ENCODE results near the gene PRMT9. TPM values are rescaled to one million over a fixed set of nuclear protein-coding genes. Genes with fewer than 3 reads are reported as not detected.

The PRMT9 gene
- total and polyA plus RNA-seq, 2 of the 4 experiments (the other 2 are of a cell fraction): 5.0 to 14.2 TPM

GRCh38 chr4:147724468-147725201, 40.7 kb upstream of the PRMT9 start (continued):
- no peak for TF ChIP-seq RFX5 (IDR thresholded peaks at IDR 0.05; ENCODE audit: low read depth, low read length)
- TF ChIP-seq FOS (IDR thresholded peaks at IDR 0.05; ENCODE audit: low read depth, low read length): no peak

GRCh38 chr4:147723326-147723725, 39.4 kb upstream of the PRMT9 start:
- POLR2A ChIA-PET (ENCODE audit: unreplicated experiment): no interaction called here
- Histone ChIP-seq H4K20me1 (ENCODE audit: insufficient read depth, low read length) (no peaks in the 10 kb centered on the region), H2AFZ (replicated peaks; ENCODE audit: low read length, poor library complexity) (no peak overlapping the region)

More at GRCh38 chr4:147723326-147723725, 39.4 kb upstream of the PRMT9 start:
- Histone ChIP-seq H3K27ac (ENCODE audit: insufficient read depth, low read length) (no peak overlapping the region), H2AK5ac (ENCODE audit: low read depth, low read length) (no peak overlapping the region), H3K56ac (ENCODE audit: extremely low read depth, insufficient read depth, low read length) (no peak overlapping the region), H3K4me1 (ENCODE audit: control insufficient read depth, insufficient read depth, low read length) (no peaks in the 10 kb centered on the region; the same call in 1 of the 2 replicates), H2BK20ac (ENCODE audit: low read depth, low read length) (no peak overlapping the region), H4K8ac (ENCODE audit: low read depth in 2 of 2, low read length in 2 of 2) (no peak overlapping the region), H4K91ac (ENCODE audit: insufficient read depth, low read depth, low read length) (no peak overlapping the region), H2BK120ac (ENCODE audit: low read depth, low read length) (no peak overlapping the region), H3K4me2 (ENCODE audit: low read depth, low read length) (no peak overlapping the region), H3K9me3 (ENCODE audit: control insufficient read depth, insufficient read depth, low read length) (no peaks in the 10 kb centered on the region), H2AK9ac (replicated peaks; ENCODE audit: low read depth, low read length, poor library complexity) (no peak overlapping the region), H3K23ac (ENCODE audit: low read depth, low read length) (no peak overlapping the region), H3K4ac (ENCODE audit: low read depth, low read length) (no peak overlapping the region), H3K9ac (ENCODE audit: low read depth, low read length) (no peak overlapping the region), H3K79me1 (ENCODE audit: low read depth in 1 of 2, low read length in 2 of 2) (no peaks in the 10 kb centered on the region), H3K9me1 (ENCODE audit: insufficient read depth, low read length) (peaks cover 3% of the 10 kb centered on the region), H3K4me3 (ENCODE audit: insufficient read depth, low read depth, low read length) (no peak overlapping the region), H3K36me3 (ENCODE audit: control insufficient read depth, insufficient read depth, low read length) (no peaks in the 10 kb centered on the region), H3K14ac (replicated peaks; ENCODE audit: low read depth, low read length) (no peak overlapping the region), H2BK15ac (ENCODE audit: low read depth, low read length) (peak overlapping the region; percentile 37; the same call in 1 of the 3 replicates), H4K5ac (ENCODE audit: low read depth, low read length) (no peak overlapping the region), H3K18ac (ENCODE audit: low read depth, low read length) (no peak overlapping the region), H3K27me3 (ENCODE audit: control insufficient read depth, insufficient read depth, low read length) (no peaks in the 10 kb centered on the region), H2BK5ac (ENCODE audit: low read depth, low read length, poor library complexity, severe bottlenecking) (no peak overlapping the region)
- no TSS peak for BruUV-seq (replicated peaks)
- TF ChIP-seq FOS (IDR thresholded peaks at IDR 0.05; ENCODE audit: low read depth, low read length): no peak
- TF ChIP-seq CTCF (conservative IDR thresholded peaks at IDR 0.05; ENCODE audit: low read depth, low read length): no peak
- no peak for TF ChIP-seq ELK1 (IDR thresholded peaks at IDR 0.05; ENCODE audit: borderline replicate concordance, low read depth, low read length)
- no peak for TF ChIP-seq NFE2L2 (IDR thresholded peaks at IDR 0.05; ENCODE audit: low read depth, low read length)
- no peak for TF ChIP-seq RFX5 (IDR thresholded peaks at IDR 0.05; ENCODE audit: low read depth, low read length)
- no peak for TF ChIP-seq MXI1 (IDR thresholded peaks at IDR 0.05; ENCODE audit: borderline replicate concordance, low read depth, low read length)
- no peak for TF ChIP-seq POLR2A (IDR thresholded peaks at IDR 0.05; ENCODE audit: low read depth, low read length)
- no peak for TF ChIP-seq RAD21 (IDR thresholded peaks at IDR 0.05; ENCODE audit: low read length)
- no peak for TF ChIP-seq MAFK (IDR thresholded peaks at IDR 0.05; ENCODE audit: low read depth, low read length)
- no peak for TF ChIP-seq RCOR1 (IDR thresholded peaks at IDR 0.05; ENCODE audit: insufficient replicate concordance, low read length)
- TF ChIP-seq USF2 (IDR thresholded peaks at IDR 0.05; ENCODE audit: low read depth, low read length): no peak
- TF ChIP-seq MAZ (IDR thresholded peaks at IDR 0.05; ENCODE audit: borderline replicate concordance, low read depth, low read length): no peak
- no peak for TF ChIP-seq BHLHE40 (IDR thresholded peaks at IDR 0.05; ENCODE audit: low read depth, low read length)
- WGBS, 2 experiments (ENCODE audit: extremely low coverage in 2 of 2, insufficient read length in 1 of 2): no CpG with 5 or more reads among the region's 5 CpGs
- ATAC-seq (ENCODE audit: low read depth) (no peak), DNase-seq (no peak)
- CTCF ChIA-PET: no interaction called here
- dilution Hi-C loops (cut with HindIII; ENCODE audit: low sequenced_read_pairs, unreplicated experiment): no loop called here
- in situ Hi-C loops (cut with MboI; ENCODE audit: low sequenced_read_pairs): no loop called here
- intact Hi-C loops (cut with micrococcal nuclease): no loop called here

All from IMR-90 (cell line).